Measurements from ENCODE around the gene SBF2. TPM values are rescaled to one million over a fixed set of nuclear protein-coding genes. Genes with fewer than 3 reads are reported as not detected.
A peak's percentile ranks its signal among the peaks of the same experiment; 100 is the strongest.

Gene SBF2
- 24.5 and 28.9 TPM in 2 replicates for total RNA-seq (2012; rRNA removed)

GRCh38 chr11:10293423-10294289, at the start of gene SBF2:
Gene SBF2, minus strand, starts transcription at chr11:10294219. Its CDS starts 150 bp downstream, at chr11:10294069.
- Histone ChIP-seq H3K9me3 (replicated peaks; ENCODE audit: low read length) (no peaks in the 10 kb centered on the region), H3K4me2 (ENCODE audit: low read length) (peak within 1 kb of the TSS; percentile 95), H3K4me3 (ENCODE audit: low read length) (peak within 1 kb of the TSS; percentile 86), H3K9ac (ENCODE audit: low read depth, low read length) (peak within 1 kb of the TSS; percentile 92), H3K4me1 (ENCODE audit: control insufficient read depth, insufficient read depth, low read length) (peaks cover 30% of the 10 kb centered on the region), H3K27me3 (ENCODE audit: control insufficient read depth, insufficient read depth, low read length) (no peaks in the 10 kb centered on the region), H3K36me3 (ENCODE audit: insufficient read depth, low read length) (peaks cover 8% of the 10 kb centered on the region)

GRCh38 chr11:10338287-10338686, 44.3 kb upstream of the SBF2 start:
- H3K36me3 ChIP-seq (ENCODE audit: insufficient read depth, low read length), result no peaks in the 10 kb centered on the region
- no peak overlapping the region for H3K9ac ChIP-seq (ENCODE audit: low read depth, low read length)
- H3K9me3 ChIP-seq (replicated peaks; ENCODE audit: low read length), result no peaks in the 10 kb centered on the region
- H3K4me2 ChIP-seq (ENCODE audit: low read length), result no peak overlapping the region
- no peaks in the 10 kb centered on the region for H3K27me3 ChIP-seq (ENCODE audit: control insufficient read depth, insufficient read depth, low read length)
- H3K4me1 ChIP-seq (ENCODE audit: control insufficient read depth, insufficient read depth, low read length), result no peaks in the 10 kb centered on the region
- H3K4me3 ChIP-seq (ENCODE audit: low read length), result no peak overlapping the region

GRCh38 chr11:10333490-10333889, 39.5 kb upstream of the SBF2 start:
- Histone ChIP-seq H3K27me3 (ENCODE audit: control insufficient read depth, insufficient read depth, low read length) (no peaks in the 10 kb centered on the region), H3K4me3 (ENCODE audit: low read length) (no peak overlapping the region), H3K9ac (ENCODE audit: low read depth, low read length) (no peak overlapping the region), H3K9me3 (replicated peaks; ENCODE audit: low read length) (no peaks in the 10 kb centered on the region), H3K36me3 (ENCODE audit: insufficient read depth, low read length) (no peaks in the 10 kb centered on the region), H3K4me2 (ENCODE audit: low read length) (no peak overlapping the region), H3K4me1 (ENCODE audit: control insufficient read depth, insufficient read depth, low read length) (peaks cover 29% of the 10 kb centered on the region)

- H3K27me3 ChIP-seq (ENCODE audit: control insufficient read depth, insufficient read depth, low read length), result no peaks in the 10 kb centered on the region
- H3K9me3 ChIP-seq (replicated peaks; ENCODE audit: low read length), result no peaks in the 10 kb centered on the region
- H3K36me3 ChIP-seq (ENCODE audit: insufficient read depth, low read length), result no peaks in the 10 kb centered on the region
- no peak overlapping the region for H3K4me3 ChIP-seq (ENCODE audit: low read length)
- no peak overlapping the region for H3K9ac ChIP-seq (ENCODE audit: low read depth, low read length)
- no peak overlapping the region for H3K4me2 ChIP-seq (ENCODE audit: low read length)
- H3K4me1 ChIP-seq (ENCODE audit: control insufficient read depth, insufficient read depth, low read length), result peaks cover 46% of the 10 kb centered on the region
Observed at GRCh38 chr11:10331548-10332289, 37.7 kb upstream of the SBF2 start.

GRCh38 chr11:10329935-10330334, 35.9 kb upstream of the SBF2 start:
- peaks cover 64% of the 10 kb centered on the region for H3K4me1 ChIP-seq (ENCODE audit: control insufficient read depth, insufficient read depth, low read length)
- no peak overlapping the region for H3K4me3 ChIP-seq (ENCODE audit: low read length)
- H3K4me2 ChIP-seq (ENCODE audit: low read length), result peak overlapping the region; percentile 9
- H3K9ac ChIP-seq (ENCODE audit: low read depth, low read length), result peak overlapping the region; percentile 72
- H3K9me3 ChIP-seq (replicated peaks; ENCODE audit: low read length), result no peaks in the 10 kb centered on the region
- H3K27me3 ChIP-seq (ENCODE audit: control insufficient read depth, insufficient read depth, low read length), result no peaks in the 10 kb centered on the region
- no peaks in the 10 kb centered on the region for H3K36me3 ChIP-seq (ENCODE audit: insufficient read depth, low read length)

GRCh38 chr11:10329356-10329755, 35.3 kb upstream of the SBF2 start:
- H3K4me1 ChIP-seq (ENCODE audit: control insufficient read depth, insufficient read depth, low read length), result peaks cover 69% of the 10 kb centered on the region
- H3K9ac ChIP-seq (ENCODE audit: low read depth, low read length), result peak overlapping the region; percentile 57
- no peaks in the 10 kb centered on the region for H3K27me3 ChIP-seq (ENCODE audit: control insufficient read depth, insufficient read depth, low read length)

GRCh38 chr11:10328314-10329098, 34.5 kb upstream of the SBF2 start:
- Histone ChIP-seq H3K9me3 (replicated peaks; ENCODE audit: low read length) (no peaks in the 10 kb centered on the region), H3K27me3 (ENCODE audit: control insufficient read depth, insufficient read depth, low read length) (no peaks in the 10 kb centered on the region), H3K36me3 (ENCODE audit: insufficient read depth, low read length) (no peaks in the 10 kb centered on the region), H3K4me2 (ENCODE audit: low read length) (peak overlapping the region; percentile 48), H3K4me1 (ENCODE audit: control insufficient read depth, insufficient read depth, low read length) (peaks cover 78% of the 10 kb centered on the region), H3K9ac (ENCODE audit: low read depth, low read length) (peak overlapping the region; percentile 57), H3K4me3 (ENCODE audit: low read length) (no peak overlapping the region)

More at GRCh38 chr11:10329356-10329755, 35.3 kb upstream of the SBF2 start:
- no peaks in the 10 kb centered on the region for H3K36me3 ChIP-seq (ENCODE audit: insufficient read depth, low read length)
- H3K9me3 ChIP-seq (replicated peaks; ENCODE audit: low read length), result no peaks in the 10 kb centered on the region
- H3K4me2 ChIP-seq (ENCODE audit: low read length), result peak overlapping the region; percentile 48
- no peak overlapping the region for H3K4me3 ChIP-seq (ENCODE audit: low read length)

- no peak overlapping the region for H3K4me2 ChIP-seq (ENCODE audit: low read length)
- no peaks in the 10 kb centered on the region for H3K36me3 ChIP-seq (ENCODE audit: insufficient read depth, low read length)
- peak overlapping the region; percentile 84 for H3K9ac ChIP-seq (ENCODE audit: low read depth, low read length)
- H3K4me1 ChIP-seq (ENCODE audit: control insufficient read depth, insufficient read depth, low read length), result peaks cover 89% of the 10 kb centered on the region
- no peaks in the 10 kb centered on the region for H3K27me3 ChIP-seq (ENCODE audit: control insufficient read depth, insufficient read depth, low read length)
- no peak overlapping the region for H3K4me3 ChIP-seq (ENCODE audit: low read length)
- H3K9me3 ChIP-seq (replicated peaks; ENCODE audit: low read length), result no peaks in the 10 kb centered on the region
Observed at GRCh38 chr11:10327254-10327653, 33.2 kb upstream of the SBF2 start.

GRCh38 chr11:10326012-10326964, 32.3 kb upstream of the SBF2 start:
- peaks cover 94% of the 10 kb centered on the region for H3K4me1 ChIP-seq (ENCODE audit: control insufficient read depth, insufficient read depth, low read length)
- H3K36me3 ChIP-seq (ENCODE audit: insufficient read depth, low read length), result no peaks in the 10 kb centered on the region
- H3K9ac ChIP-seq (ENCODE audit: low read depth, low read length), result peak overlapping the region; percentile 84
- peak overlapping the region; percentile 4 for H3K4me3 ChIP-seq (ENCODE audit: low read length)
- no peaks in the 10 kb centered on the region for H3K9me3 ChIP-seq (replicated peaks; ENCODE audit: low read length)
- H3K4me2 ChIP-seq (ENCODE audit: low read length), result peak overlapping the region; percentile 20
- H3K27me3 ChIP-seq (ENCODE audit: control insufficient read depth, insufficient read depth, low read length), result no peaks in the 10 kb centered on the region

- peaks cover 85% of the 10 kb centered on the region for H3K4me1 ChIP-seq (ENCODE audit: control insufficient read depth, insufficient read depth, low read length)
- no peaks in the 10 kb centered on the region for H3K9me3 ChIP-seq (replicated peaks; ENCODE audit: low read length)
- H3K4me2 ChIP-seq (ENCODE audit: low read length), result peak overlapping the region; percentile 67
- peak overlapping the region; percentile 28 for H3K4me3 ChIP-seq (ENCODE audit: low read length)
- H3K9ac ChIP-seq (ENCODE audit: low read depth, low read length), result peak overlapping the region; percentile 84
- H3K36me3 ChIP-seq (ENCODE audit: insufficient read depth, low read length), result no peaks in the 10 kb centered on the region
- no peaks in the 10 kb centered on the region for H3K27me3 ChIP-seq (ENCODE audit: control insufficient read depth, insufficient read depth, low read length)
Observed at GRCh38 chr11:10325277-10326011, 31.4 kb upstream of the SBF2 start.
